ENCODE data around the gene TNXB. TPM values are rescaled to one million over a fixed set of nuclear protein-coding genes. Genes with fewer than 3 reads are reported as not detected.

Gene TNXB
- total RNA-seq, 1 experiment from 2014 or later: 3.0 TPM

DNA sequence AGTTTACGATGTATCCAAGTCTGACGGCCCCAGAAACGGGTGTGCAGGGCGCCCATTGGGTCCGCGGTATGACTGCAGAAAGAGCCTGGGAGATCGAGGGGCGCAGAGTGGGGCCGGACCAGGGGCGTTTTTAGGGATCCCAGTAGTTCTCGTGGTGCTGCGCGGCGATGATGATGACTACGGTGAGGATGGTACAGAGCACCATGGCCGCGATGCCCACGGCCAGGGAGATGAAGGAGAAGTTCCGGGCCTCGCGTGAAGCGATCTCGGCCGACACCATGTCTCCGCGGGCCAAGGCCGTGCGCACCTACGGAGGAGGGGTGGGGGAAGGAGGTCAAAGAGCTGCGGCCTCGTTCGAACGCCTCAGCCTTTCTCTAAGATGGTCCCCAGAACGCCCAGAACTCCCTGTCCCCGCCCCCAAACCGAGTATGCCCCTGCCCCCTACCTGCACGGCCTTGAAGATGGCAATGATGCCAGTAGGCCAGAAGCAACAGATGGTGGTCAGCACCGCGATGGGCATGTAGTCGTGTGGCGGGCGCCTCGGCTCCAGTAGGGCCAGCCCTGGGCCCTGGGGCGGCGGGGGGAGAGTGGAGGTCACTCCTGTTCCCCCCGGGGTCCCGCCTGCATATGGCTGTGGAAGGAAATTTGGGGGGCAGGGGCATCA, 40.1 kb upstream of the TNXB start:
- H3K36me3 Mint-ChIP-seq (ENCODE audit: insufficient read depth, unreplicated experiment): peaks cover 3% of the 10 kb centered on the region
- peaks cover 15% of the 10 kb centered on the region for H3K4me1 Mint-ChIP-seq (ENCODE audit: insufficient read depth, unreplicated experiment)
- POLR2A ChIA-PET: no interaction called here
- no peaks in the 10 kb centered on the region for H3K9me3 Mint-ChIP-seq (ENCODE audit: unreplicated experiment)
- H3K27ac Mint-ChIP-seq (ENCODE audit: low read depth, unreplicated experiment): no peak overlapping the region
- CTCF ChIA-PET: interaction anchor here (0.6 kb wide), 1 partner anchor 355 kb away, joined by 4 read pairs; no protein-coding TSS in a partner anchor
- intact Hi-C loops (cut with micrococcal nuclease): no loop called here
- TF ChIP-seq, protein P1, sequence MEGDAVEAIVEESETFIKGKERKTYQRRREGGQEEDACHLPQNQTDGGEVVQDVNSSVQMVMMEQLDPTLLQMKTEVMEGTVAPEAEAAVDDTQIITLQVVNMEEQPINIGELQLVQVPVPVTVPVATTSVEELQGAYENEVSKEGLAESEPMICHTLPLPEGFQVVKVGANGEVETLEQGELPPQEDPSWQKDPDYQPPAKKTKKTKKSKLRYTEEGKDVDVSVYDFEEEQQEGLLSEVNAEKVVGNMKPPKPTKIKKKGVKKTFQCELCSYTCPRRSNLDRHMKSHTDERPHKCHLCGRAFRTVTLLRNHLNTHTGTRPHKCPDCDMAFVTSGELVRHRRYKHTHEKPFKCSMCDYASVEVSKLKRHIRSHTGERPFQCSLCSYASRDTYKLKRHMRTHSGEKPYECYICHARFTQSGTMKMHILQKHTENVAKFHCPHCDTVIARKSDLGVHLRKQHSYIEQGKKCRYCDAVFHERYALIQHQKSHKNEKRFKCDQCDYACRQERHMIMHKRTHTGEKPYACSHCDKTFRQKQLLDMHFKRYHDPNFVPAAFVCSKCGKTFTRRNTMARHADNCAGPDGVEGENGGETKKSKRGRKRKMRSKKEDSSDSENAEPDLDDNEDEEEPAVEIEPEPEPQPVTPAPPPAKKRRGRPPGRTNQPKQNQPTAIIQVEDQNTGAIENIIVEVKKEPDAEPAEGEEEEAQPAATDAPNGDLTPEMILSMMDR (IDR thresholded peaks at IDR 0.05; ENCODE audit: unreplicated experiment): no peak
- no peak overlapping the region for H3K4me3 Mint-ChIP-seq (ENCODE audit: unreplicated experiment)
- H3K27me3 Mint-ChIP-seq (ENCODE audit: insufficient read depth, unreplicated experiment): no peaks in the 10 kb centered on the region
- DNase-seq (ENCODE audit: unreplicated experiment): no peak
- no TSS peak for BruUV-seq (replicated peaks)

DNA sequence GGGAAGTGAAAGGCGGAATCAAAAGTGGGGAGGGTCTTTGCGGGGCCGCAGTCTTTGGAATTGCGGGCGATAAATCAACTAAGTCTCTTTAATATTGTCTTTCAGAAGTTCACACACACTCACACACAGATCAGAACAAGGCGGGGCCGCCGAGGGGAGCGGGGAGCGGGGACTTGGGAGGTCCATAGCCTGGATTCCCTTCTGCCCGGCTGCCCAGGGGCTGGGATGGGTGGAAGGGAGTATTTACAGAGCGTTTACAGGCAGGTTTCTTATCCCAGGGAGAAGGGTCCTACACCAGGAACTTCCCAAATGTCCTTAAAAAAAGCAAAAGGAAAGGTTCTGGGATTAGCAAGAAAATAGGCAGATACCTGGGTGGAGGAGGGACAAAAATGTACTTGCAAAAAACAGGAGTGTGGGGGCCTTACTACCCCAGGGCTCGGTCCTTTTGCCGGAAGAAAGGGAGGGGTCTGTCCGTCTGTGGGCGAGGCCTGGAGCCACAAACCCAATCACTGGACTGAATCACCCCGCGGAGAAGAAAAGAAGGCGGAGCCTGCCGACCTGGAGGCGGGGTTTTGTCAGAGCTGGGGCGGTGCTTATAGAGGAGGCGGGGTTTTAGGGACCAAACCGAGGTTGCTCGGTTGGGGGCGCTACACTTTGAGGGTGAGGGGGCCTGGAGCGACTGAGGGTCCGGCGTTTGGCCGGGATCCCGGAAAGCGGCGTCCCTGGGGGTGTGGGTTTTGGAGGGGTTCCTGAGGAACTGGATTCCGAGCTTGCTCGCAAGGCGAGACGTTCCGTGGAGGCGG, 39.4 kb upstream of the TNXB start:
- ChIA-PET POLR2A (interaction anchor here (0.6 to 0.7 kb wide), 3 partner anchors 38 to 532 kb away, joined by 3 to 4 read pairs (median 3); partner anchors contain the start of gene NEU1), CTCF (interaction anchor here (2.2 kb wide), 1 partner anchor 30 kb away, joined by 6 read pairs; no protein-coding TSS in a partner anchor)
- DNase-seq (ENCODE audit: unreplicated experiment): no peak
- intact Hi-C loops (cut with micrococcal nuclease): no loop called here
- Mint-ChIP-seq H3K4me1 (ENCODE audit: insufficient read depth, unreplicated experiment) (peaks cover 15% of the 10 kb centered on the region), H3K27ac (ENCODE audit: low read depth, unreplicated experiment) (no peak overlapping the region), H3K36me3 (ENCODE audit: insufficient read depth, unreplicated experiment) (no peaks in the 10 kb centered on the region), H3K9me3 (ENCODE audit: unreplicated experiment) (no peaks in the 10 kb centered on the region), H3K27me3 (ENCODE audit: insufficient read depth, unreplicated experiment) (no peaks in the 10 kb centered on the region), H3K4me3 (ENCODE audit: unreplicated experiment) (no peak overlapping the region)
- TF ChIP-seq, protein P1 (IDR thresholded peaks at IDR 0.05; ENCODE audit: unreplicated experiment): no peak
- BruUV-seq (replicated peaks): no TSS peak

DNA sequence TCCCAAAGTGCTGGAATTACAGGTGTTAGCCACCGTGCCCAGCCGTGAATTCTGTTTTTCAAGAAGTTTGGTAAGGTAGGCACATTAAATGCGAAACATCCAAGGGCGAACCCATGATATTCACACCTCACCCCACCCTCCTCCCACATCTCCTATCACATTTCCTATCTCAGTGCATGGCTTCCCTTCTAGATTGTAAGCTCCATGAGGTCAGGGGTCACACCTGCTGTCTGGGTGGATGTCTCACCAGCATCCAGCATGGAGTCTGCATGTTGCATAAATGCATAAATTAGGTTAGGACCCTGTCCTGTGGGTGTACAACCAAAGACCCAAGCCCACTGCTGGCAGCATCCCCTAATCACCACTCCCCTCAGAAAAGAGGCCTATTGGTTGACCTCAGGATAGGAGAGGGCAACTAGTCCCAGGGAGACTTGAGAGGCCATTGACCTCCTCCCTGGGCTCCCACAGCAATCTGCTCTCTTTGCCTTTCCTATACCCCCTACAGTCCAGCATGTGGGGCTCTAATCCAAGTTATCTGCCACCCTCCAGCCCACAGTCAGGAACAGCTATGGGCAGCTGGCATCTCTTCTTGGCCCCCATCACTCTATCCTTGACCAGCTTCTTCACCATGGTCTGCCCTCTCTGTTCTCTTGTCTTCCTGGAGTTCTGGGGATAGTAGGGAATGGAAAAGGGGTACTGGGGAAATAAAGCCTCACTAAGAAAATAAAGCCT, 38.4 kb upstream of the TNXB start:
- Mint-ChIP-seq H3K4me3 (ENCODE audit: unreplicated experiment) (no peak overlapping the region), H3K36me3 (ENCODE audit: insufficient read depth, unreplicated experiment) (no peaks in the 10 kb centered on the region), H3K27me3 (ENCODE audit: insufficient read depth, unreplicated experiment) (no peaks in the 10 kb centered on the region), H3K9me3 (ENCODE audit: unreplicated experiment) (no peaks in the 10 kb centered on the region), H3K27ac (ENCODE audit: low read depth, unreplicated experiment) (no peak overlapping the region), H3K4me1 (ENCODE audit: insufficient read depth, unreplicated experiment) (peaks cover 15% of the 10 kb centered on the region)
- BruUV-seq (replicated peaks): no TSS peak
- no peak for DNase-seq (ENCODE audit: unreplicated experiment)
- ChIA-PET POLR2A (interaction anchor here (0.6 to 0.7 kb wide), 3 partner anchors 37 to 531 kb away, joined by 3 to 4 read pairs (median 3); partner anchors contain the start of gene NEU1), CTCF (interaction anchor here (2.2 kb wide), 1 partner anchor 29 kb away, joined by 6 read pairs; no protein-coding TSS in a partner anchor)
- TF ChIP-seq, protein P1 (IDR thresholded peaks at IDR 0.05; ENCODE audit: unreplicated experiment): no peak
- intact Hi-C loops (cut with micrococcal nuclease): no loop called here
